ENCODE results near the gene TNFRSF8.

Gene TNFRSF8

GRCh38 chr1:12060500-12060899 is 2.6 kb upstream of the TNFRSF8 start:
- no peak for DNase-seq (ENCODE audit: low spot score)

DNA sequence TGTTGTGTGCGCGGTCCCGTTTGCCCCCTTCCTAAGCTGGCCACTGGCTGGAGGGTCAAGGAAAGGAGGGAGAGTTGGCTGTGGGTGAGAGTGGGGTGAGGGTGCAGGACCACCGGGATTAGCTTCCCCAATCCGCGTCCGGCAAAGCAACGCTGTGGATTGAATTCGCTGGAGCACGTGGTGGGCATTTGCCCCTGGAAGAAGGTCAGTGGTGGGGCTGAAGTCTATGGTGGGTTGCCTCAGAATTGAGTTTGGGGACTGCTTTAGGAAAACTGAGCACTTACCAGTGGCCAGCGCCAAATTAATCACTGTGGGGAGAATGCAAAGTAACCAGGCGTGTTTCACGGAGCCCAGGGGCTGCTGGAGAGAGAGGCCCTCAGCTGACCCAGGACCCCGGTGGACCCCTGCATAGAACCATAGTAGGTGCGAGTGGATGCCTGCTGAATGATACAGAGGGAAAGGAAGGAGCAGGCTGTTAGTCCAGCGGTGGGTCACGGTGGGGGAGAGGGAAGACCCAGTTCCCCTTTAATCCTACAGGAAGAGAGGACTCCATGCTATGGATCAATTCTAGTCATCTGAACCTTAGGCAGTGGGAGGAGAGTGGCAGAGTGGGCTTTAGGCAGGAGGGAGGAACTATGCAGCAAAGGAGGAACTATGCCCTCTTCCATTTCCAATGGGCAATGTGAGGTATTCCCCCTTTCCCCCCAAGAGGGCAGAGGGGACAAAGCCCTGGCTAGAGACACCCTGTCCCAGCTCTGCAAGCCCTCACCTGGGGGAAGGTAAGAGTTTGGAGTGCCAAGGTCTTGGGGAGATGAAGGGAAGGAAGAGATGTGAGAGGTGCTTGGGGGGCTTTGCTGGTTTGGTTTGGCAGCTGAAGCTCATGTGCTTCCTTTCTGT is 1.2 kb downstream of the TNFRSF8 start:
- no peak for DNase-seq (ENCODE audit: low spot score)

DNA sequence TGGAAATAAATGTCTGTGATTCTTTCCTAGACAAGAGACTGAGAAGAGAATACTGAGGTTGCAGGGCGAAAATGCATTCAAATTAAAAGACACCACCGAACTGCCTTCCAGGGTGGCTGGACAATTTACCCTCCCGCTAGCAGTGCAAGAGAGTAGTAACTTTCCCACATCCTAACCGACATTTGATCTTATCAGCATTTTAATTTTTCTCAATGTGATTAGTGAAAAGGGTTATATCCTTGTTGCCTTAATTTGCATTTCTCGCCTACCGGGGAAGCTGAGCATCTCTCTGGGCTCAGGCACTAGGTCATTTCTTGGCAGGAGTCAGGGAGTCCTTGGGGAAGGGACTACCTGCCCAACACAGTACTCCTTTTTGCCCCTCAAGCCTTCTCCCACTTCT is 2.8 kb downstream of the TNFRSF8 start:
- DNase-seq (ENCODE audit: low spot score), result no peak

- no peak for DNase-seq (ENCODE audit: low spot score)
Measured at GRCh38 chr1:12067900-12068821, 5.1 kb downstream of the TNFRSF8 start.

DNA sequence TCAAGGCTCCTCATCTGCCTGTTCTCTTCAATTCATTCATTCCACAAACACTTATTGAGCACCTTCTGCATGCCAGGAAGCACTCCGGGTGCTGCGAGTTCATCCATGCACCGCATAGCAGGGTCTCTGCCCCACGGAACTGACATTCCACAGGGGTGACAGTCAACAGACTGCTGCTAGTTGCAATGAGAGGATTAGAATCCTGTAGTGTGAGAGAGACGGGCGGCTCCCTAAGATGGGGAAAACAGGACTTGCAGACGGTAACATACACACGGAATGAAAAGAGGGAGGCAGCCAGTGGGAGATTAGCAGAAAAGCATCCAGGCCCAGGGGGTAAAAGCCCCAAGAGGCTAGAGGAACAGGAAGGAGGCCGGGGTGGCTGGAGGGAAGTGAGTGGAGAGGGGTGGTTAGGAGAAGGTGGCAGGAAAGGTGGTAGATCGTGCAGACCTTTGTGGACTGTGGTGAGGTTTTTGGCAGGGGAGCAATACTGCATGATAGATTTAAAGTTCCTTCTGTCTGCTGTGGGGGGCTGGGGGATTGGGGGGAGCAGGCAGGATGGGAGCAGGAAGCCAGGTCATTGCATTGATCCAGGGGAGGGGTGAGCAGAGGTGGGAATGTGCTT is 6.6 kb downstream of the TNFRSF8 start:
- DNase-seq (ENCODE audit: low spot score), result no peak

GRCh38 chr1:12071892-12072291 is 8.8 kb downstream of the TNFRSF8 start:
- DNase-seq (ENCODE audit: low spot score), result no peak

DNA sequence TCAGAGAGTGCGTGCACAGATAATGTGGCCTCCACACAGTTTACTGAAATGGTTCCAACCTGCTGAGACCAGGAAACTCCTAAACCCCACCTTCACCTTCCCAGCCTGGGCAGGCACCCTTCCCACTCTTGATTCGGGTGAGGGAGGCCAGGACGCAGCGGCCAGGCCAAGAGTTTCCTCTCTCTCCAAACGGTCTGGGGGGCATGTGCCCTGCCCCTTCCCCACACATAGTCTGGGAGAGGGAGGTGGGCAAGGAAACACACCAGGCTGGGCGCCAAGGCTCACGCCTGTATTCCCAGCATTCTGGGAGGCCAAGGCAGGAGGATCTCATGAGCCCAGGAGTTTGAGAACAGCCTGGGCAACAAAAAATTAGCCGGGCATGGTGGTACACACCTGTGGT is 9.6 kb downstream of the TNFRSF8 start:
- DNase-seq (ENCODE audit: low spot score), result no peak

GRCh38 chr1:12073796-12074195 is 10.7 kb downstream of the TNFRSF8 start:
- no peak for DNase-seq (ENCODE audit: low spot score)

- no peak for DNase-seq (ENCODE audit: low spot score)
Measured at GRCh38 chr1:12075195-12076114, 12.4 kb downstream of the TNFRSF8 start.

DNA sequence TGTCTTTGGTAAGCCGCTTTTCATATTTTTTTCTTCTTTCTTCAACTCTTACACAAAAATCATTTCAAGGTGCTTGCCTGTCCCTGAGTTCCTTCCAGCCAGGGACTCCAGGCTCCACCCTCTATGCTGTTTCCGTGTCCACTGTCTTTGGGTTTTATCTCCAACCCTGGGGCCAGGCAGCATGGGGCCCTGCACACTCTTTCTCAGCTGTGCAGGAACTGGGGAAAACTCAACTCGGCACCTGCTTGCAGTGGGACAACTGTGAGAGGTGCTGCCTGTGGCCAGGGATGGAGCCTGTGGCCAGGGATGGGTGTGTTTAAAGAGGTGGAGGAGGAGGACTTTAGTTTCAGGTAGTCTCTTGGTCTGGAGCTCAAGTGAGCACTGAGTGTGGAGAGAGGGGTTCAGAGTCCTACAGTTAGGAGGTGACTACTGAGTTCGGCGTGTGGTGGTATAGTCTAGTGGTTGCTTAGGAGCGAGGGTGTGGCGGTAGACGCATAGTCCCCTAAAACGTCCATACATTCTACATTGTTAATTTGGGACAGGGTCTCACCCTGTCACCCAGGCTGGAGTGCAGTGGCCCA is 13.4 kb downstream of the TNFRSF8 start:
- no peak for DNase-seq (ENCODE audit: low spot score)

DNA sequence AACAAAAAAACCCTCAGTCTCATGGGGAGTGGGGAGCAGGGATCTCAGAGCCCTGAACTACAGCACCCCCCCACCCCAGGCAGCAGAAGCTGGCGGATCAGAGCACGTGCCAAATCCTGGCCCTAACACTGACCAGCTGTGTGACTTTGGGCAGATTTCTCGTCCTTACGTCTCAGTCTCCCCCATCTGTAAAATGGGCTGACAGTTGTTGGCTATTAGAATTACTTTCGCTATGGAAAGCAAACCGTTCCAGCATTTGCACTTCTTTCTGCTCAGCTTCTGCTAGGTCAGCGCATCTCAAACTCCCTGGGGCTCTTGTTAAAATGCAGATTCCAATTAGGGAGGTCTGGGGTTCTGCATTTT is 15.5 kb downstream of the TNFRSF8 start:
- DNase-seq (ENCODE audit: low spot score), result no peak

GRCh38 chr1:12078938-12079861 is 16.1 kb downstream of the TNFRSF8 start:
- no peak for DNase-seq (ENCODE audit: low spot score)

DNA sequence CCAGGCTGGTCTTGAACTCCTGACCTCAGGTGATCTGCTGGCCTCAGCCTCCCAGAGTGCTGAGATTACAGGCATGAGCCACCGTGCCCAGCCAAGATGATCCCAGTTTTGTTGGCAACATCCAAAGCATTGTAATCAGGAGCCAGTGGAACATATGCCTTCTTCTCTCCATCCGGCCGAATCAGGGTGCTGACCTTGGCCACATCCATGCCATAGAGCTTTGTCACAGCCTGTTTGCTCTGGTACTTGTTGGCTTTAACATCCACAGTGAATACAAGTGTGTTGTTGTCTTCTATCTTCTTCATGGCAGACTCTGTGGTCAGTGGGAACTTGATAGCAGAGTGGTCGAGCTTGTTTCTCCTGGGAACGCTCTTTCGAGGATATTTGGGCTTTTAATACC is 17.1 kb downstream of the TNFRSF8 start:
- no peak for DNase-seq (ENCODE audit: low spot score)

DNA sequence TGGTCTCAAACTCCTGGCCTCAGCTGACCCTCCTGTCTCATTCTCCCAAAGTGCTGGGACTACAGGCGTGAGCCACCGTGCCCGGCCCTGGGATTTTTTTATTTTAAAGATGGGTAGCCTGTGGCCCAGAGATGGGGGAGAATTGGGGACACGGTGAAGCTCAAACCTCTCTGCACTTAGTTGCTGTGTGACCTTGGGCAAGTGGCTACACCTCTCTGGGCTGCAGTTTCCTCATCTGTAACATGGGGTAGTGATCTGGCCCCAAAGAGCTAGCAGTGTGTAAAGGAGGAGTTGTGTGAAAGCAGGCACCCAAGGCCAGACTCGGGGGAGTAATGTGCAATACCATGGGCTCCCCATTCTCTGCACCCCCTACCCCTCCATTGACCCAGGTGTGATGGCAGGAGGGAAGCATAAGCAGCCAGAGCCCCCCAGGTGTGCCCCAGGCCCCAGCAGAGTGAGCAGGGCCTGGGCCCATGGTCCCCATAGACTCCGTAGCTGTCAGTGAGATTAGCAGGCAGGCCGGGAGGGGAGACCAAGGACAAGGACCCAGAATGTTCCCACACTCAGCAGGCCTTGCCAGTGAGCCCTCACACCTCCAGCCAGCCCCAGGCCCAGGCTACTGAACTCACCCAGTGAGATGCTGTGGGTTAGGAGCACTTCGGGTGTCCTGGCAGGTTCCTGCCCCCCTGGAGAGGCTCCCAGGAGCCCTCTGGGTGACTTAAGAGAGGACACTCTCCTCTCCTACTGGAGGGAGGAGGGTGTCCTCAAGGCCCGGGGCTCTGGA is 17.9 kb downstream of the TNFRSF8 start:
- DNase-seq (ENCODE audit: low spot score), result no peak

DNA sequence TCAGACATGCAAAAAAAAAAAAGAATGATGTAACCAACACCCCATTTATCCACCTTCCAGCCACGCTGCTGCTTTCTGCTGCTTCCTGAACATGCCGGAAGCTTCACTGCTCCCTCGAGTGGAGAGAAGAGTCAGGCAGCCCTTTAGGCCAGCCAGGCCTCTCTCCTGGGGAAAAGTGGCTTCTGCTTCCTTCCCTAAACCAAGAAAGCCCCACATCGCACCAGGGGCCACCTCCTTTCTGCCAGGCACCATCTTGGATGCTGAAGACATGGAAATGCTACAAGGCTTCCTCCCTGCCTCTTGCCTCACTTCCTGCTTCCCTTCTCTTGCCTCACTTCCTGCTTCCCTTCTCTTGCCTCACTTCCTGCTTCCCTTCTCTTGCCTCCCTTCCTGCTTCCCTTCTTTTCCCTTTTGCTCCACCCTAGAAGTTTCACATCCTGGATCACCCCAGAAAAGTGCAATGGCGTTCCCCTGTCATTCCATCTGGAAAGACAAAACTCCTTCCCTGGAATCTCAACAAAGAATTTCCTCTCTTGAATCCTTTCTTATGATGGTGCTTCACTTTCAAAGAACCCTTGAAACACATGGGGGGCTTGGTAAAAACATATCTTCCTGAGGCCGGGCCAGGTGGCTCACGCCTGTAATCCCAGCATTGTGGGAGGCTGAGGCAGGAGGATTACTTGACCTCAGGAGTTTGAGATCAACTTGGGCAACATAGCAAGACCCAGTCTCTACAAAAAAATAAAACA is 18.7 kb downstream of the TNFRSF8 start:
- DNase-seq (ENCODE audit: low spot score), result no peak

GRCh38 chr1:12082988-12083387 is 19.9 kb downstream of the TNFRSF8 start:
- DNase-seq (ENCODE audit: low spot score), result no peak

DNA sequence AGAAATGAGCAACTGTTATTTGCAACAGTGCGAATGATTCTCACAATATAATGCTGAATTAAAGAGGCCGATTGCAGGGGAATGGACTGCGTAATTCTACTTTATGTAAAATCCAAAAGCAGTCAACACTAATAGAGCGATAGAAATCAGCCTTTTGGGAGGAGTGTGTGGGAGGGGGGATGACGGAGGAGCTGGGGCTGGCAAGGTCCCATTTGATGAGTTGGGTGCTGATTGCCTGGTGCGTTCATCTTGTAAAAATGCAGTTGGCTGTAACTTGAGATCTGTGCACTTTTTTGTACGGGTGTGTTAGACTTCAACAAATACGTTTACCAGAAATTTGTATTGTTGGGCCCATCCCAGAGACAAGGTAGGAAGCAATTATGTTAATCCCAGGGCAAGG is 20.7 kb downstream of the TNFRSF8 start:
- no peak for DNase-seq (ENCODE audit: low spot score)

DNA sequence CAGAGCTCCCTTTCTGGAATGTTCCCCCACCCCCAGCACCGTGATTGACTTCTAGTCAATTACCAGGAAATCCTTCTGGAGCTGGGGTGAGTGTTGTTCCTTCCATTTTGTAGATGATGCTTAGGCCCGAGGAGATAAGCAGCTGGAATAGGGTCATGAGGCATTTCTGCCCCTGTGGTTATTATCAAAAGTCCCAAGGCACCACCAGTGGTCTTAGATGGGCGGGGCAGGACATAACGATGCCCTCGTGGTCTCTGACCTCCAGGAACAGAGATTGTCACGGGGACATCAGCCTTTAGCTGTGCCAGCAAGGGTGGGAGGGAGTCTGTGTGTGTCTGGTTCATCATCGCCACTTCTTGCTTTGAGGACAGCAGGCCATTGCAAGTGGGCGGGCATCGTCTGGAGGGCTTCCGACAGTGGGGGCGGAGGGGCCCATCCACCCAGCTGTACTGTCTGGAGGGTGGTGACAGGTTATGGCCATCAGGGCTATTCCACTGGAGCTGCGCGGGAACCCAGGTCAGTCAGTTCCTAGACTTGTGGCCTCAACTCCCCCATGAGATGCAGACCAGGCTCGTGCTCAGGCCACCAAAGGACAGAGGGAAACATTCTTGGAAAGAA is 22.6 kb downstream of the TNFRSF8 start:
- no peak for DNase-seq (ENCODE audit: low spot score)
